ENCODE data around the gene PEF1.

Gene PEF1

GRCh38 chr1:31581821-31582810 lies 62.6 kb downstream of the PEF1 start:
- no peak for DNase-seq

GRCh38 chr1:31580891-31581603 lies 63.6 kb downstream of the PEF1 start:
- no peak for DNase-seq

GRCh38 chr1:31580513-31580870 lies 64.2 kb downstream of the PEF1 start:
- no peak for DNase-seq

Measured in CD4-positive, alpha-beta T cell treated with Interleukin-4 for 4 hours (primary cell).